ENCODE results near the gene CALML5. TPM values are rescaled to one million over a fixed set of nuclear protein-coding genes. Genes with fewer than 3 reads are reported as not detected.

The CALML5 gene
- total RNA-seq, 1 donor from 2014 or later, result not detected

DNA sequence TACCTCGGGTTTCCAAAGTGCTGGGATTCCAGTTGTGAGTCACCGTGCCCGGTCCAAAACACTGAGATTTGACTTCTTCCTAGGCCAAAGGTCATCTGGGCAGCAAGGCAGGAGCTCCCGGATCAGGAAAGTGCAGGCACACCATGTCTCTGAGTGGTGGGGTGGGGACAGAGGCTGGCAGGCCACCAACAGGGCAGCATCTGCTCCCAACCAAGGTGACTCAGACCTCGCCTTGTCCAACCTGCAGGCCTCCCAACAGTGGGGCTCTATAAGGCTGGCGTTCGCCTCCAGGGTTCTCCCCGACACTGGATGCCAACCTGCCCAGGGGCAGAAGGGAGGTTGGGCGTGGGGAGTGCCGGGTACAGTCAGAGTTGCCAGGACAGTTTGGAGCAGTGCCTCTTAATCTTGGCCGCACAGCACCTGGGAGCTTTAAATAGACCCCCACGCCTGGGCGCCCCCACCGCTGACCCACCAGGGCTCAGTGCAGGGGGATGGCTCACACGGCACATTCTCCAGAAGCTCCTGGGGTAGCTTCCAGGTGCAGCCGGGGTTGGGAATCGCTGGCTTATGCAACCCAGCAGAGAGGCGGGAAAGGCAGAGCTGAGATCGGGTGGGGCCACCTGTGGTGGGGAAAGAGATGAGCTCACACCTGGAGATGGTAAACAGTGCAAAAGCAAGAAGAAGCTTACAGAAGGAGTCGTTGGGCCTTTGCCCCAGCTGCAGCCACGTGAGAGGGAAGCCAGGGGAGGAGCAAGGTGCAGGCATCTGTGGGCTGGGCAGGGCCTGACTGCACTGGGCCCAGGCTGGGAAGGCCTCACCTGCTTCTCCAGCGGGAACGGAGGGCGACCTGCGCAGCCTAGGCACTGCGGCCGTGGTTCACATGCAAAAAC, 10.9 kb downstream of the CALML5 start:
- Mint-ChIP-seq H3K36me3 (ENCODE audit: unreplicated experiment) (no peaks in the 10 kb centered on the region), H3K27ac (ENCODE audit: unreplicated experiment) (no peak overlapping the region), H3K9me3 (ENCODE audit: unreplicated experiment) (no peaks in the 10 kb centered on the region), H3K27me3 (ENCODE audit: unreplicated experiment) (no peaks in the 10 kb centered on the region), H3K4me1 (ENCODE audit: unreplicated experiment) (peaks cover under 1% of the 10 kb centered on the region), H3K4me3 (ENCODE audit: unreplicated experiment) (no peak overlapping the region)
- TF ChIP-seq, protein P1, sequence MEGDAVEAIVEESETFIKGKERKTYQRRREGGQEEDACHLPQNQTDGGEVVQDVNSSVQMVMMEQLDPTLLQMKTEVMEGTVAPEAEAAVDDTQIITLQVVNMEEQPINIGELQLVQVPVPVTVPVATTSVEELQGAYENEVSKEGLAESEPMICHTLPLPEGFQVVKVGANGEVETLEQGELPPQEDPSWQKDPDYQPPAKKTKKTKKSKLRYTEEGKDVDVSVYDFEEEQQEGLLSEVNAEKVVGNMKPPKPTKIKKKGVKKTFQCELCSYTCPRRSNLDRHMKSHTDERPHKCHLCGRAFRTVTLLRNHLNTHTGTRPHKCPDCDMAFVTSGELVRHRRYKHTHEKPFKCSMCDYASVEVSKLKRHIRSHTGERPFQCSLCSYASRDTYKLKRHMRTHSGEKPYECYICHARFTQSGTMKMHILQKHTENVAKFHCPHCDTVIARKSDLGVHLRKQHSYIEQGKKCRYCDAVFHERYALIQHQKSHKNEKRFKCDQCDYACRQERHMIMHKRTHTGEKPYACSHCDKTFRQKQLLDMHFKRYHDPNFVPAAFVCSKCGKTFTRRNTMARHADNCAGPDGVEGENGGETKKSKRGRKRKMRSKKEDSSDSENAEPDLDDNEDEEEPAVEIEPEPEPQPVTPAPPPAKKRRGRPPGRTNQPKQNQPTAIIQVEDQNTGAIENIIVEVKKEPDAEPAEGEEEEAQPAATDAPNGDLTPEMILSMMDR (IDR thresholded peaks at IDR 0.05), result no peak
- no peak for DNase-seq (ENCODE audit: extremely low spot score, unreplicated experiment)

GRCh38 chr10:5486853-5487235, 12.5 kb downstream of the CALML5 start:
- H3K4me3 Mint-ChIP-seq (ENCODE audit: unreplicated experiment), result no peak overlapping the region
- TF ChIP-seq, protein P1 (IDR thresholded peaks at IDR 0.05), result no peak
- no peaks in the 10 kb centered on the region for H3K27me3 Mint-ChIP-seq (ENCODE audit: unreplicated experiment)
- H3K9me3 Mint-ChIP-seq (ENCODE audit: unreplicated experiment), result no peaks in the 10 kb centered on the region
- no peaks in the 10 kb centered on the region for H3K4me1 Mint-ChIP-seq (ENCODE audit: unreplicated experiment)
- H3K36me3 Mint-ChIP-seq (ENCODE audit: unreplicated experiment), result no peaks in the 10 kb centered on the region
- DNase-seq (ENCODE audit: extremely low spot score, unreplicated experiment), result no peak
- H3K27ac Mint-ChIP-seq (ENCODE audit: unreplicated experiment), result no peak overlapping the region

- TF ChIP-seq, protein P1 (IDR thresholded peaks at IDR 0.05), result no peak
- H3K27me3 Mint-ChIP-seq (ENCODE audit: unreplicated experiment), result no peaks in the 10 kb centered on the region
- no peak overlapping the region for H3K4me3 Mint-ChIP-seq (ENCODE audit: unreplicated experiment)
- H3K4me1 Mint-ChIP-seq (ENCODE audit: unreplicated experiment), result no peaks in the 10 kb centered on the region
- H3K36me3 Mint-ChIP-seq (ENCODE audit: unreplicated experiment), result no peaks in the 10 kb centered on the region
- no peak for DNase-seq (ENCODE audit: extremely low spot score, unreplicated experiment)
- no peak overlapping the region for H3K27ac Mint-ChIP-seq (ENCODE audit: unreplicated experiment)
- H3K9me3 Mint-ChIP-seq (ENCODE audit: unreplicated experiment), result no peaks in the 10 kb centered on the region
Observed at GRCh38 chr10:5485948-5486852, 13.2 kb downstream of the CALML5 start.

DNA sequence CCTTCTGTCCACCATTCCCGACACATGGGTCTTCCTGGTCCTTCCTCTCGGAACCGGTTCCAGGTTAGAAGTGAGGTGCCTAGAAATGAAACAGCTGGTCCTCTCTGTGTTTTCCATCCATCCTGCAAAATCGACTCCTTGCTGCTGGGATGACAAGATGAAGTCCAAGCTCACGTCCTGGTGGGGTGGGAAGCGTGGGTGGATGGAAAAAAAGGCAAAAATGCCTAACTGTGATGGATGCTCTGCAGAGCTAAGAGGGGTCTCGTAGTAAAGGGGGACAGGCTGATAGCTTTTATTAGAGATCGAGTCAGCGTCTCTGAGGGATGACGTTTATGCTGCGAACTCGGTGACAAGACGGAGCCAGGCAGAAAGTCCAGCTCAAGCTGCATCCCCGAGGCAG, 14.1 kb downstream of the CALML5 start:
- H3K4me3 Mint-ChIP-seq (ENCODE audit: unreplicated experiment), result no peak overlapping the region
- H3K27ac Mint-ChIP-seq (ENCODE audit: unreplicated experiment), result no peak overlapping the region
- TF ChIP-seq, protein P1 (IDR thresholded peaks at IDR 0.05), result no peak
- H3K4me1 Mint-ChIP-seq (ENCODE audit: unreplicated experiment), result no peaks in the 10 kb centered on the region
- H3K27me3 Mint-ChIP-seq (ENCODE audit: unreplicated experiment), result no peaks in the 10 kb centered on the region
- no peak for DNase-seq (ENCODE audit: extremely low spot score, unreplicated experiment)
- no peaks in the 10 kb centered on the region for H3K9me3 Mint-ChIP-seq (ENCODE audit: unreplicated experiment)
- no peaks in the 10 kb centered on the region for H3K36me3 Mint-ChIP-seq (ENCODE audit: unreplicated experiment)

GRCh38 chr10:5484205-5484604, 15.2 kb downstream of the CALML5 start:
- H3K4me1 Mint-ChIP-seq (ENCODE audit: unreplicated experiment), result no peaks in the 10 kb centered on the region
- TF ChIP-seq, protein P1 (IDR thresholded peaks at IDR 0.05), result no peak
- H3K27ac Mint-ChIP-seq (ENCODE audit: unreplicated experiment), result no peak overlapping the region
- H3K4me3 Mint-ChIP-seq (ENCODE audit: unreplicated experiment), result no peak overlapping the region
- H3K9me3 Mint-ChIP-seq (ENCODE audit: unreplicated experiment), result no peaks in the 10 kb centered on the region
- H3K27me3 Mint-ChIP-seq (ENCODE audit: unreplicated experiment), result no peaks in the 10 kb centered on the region
- DNase-seq (ENCODE audit: extremely low spot score, unreplicated experiment), result no peak
- H3K36me3 Mint-ChIP-seq (ENCODE audit: unreplicated experiment), result no peaks in the 10 kb centered on the region

Data from osteocyte (in vitro differentiated cells).